Type B pancreatic cell (in vitro differentiated cells): ENCODE measurements around the gene TOGARAM1. TPM values are rescaled to one million over a fixed set of nuclear protein-coding genes. Genes with fewer than 3 reads are reported as not detected.

Experiments
- DNase-seq: peaks from one replicate; pipeline ENCODE4 v3.0.0; 2021; ENCODE audit warnings: mixed read lengths; ENCODE audit not compliant: unreplicated experiment; ENCODE audit errors: extremely low spot score
- H3K27ac Mint-ChIP-seq: 2 replicates; pipeline ENCODE4 v1.8.0; 2021; ENCODE audit warnings: mild to moderate bottlenecking, mixed read lengths
- H3K27me3 Mint-ChIP-seq: 2 replicates; pipeline ENCODE4 v1.8.0; 2021; ENCODE audit warnings: mixed read lengths
- H3K36me3 Mint-ChIP-seq: 2 replicates; pipeline ENCODE4 v1.8.0; 2021; ENCODE audit warnings: mixed read lengths
- H3K4me1 Mint-ChIP-seq: one replicate; pipeline ENCODE4 v1.8.0; 2021; ENCODE audit warnings: mixed read lengths; ENCODE audit not compliant: unreplicated experiment
- H3K4me3 Mint-ChIP-seq: 2 replicates; pipeline ENCODE4 v1.8.0; 2021; ENCODE audit warnings: mild to moderate bottlenecking, mixed read lengths
- H3K9me3 Mint-ChIP-seq: 2 replicates; pipeline ENCODE4 v1.8.0; 2021; ENCODE audit warnings: mixed read lengths
- CTCF ChIP-seq: fragments of 200-600 bp; sonication (generic); conservative IDR thresholded peaks from 2 replicates; pipeline ENCODE4 v1.5.0; 2021; ENCODE audit warnings: antibody characterized with exemption, mild to moderate bottlenecking
- total RNA-seq: library from RNA; stranded (reverse); gene quantifications from 2 replicates; pipeline ENCODE4 v1.2.1, GENCODE V29; 2021; ENCODE audit warnings: low replicate concordance

Gene TOGARAM1
- total RNA-seq, 1 donor from 2014 or later = 21.2 TPM

- no peak overlapping the region for H3K27ac Mint-ChIP-seq
These were observed 10.9 kb upstream of the TOGARAM1 start for GRCh38 chr14:44951051-44951450.

GRCh38 chr14:44952391-44953110, 9.4 kb upstream of the TOGARAM1 start:
- H3K27me3 Mint-ChIP-seq = no peaks in the 10 kb centered on the region
- no peak for TF ChIP-seq CTCF
- DNase-seq = no peak
- peaks cover 11% of the 10 kb centered on the region for H3K36me3 Mint-ChIP-seq
- no peak overlapping the region for H3K27ac Mint-ChIP-seq
- H3K9me3 Mint-ChIP-seq = no peaks in the 10 kb centered on the region
- no peaks in the 10 kb centered on the region for H3K4me1 Mint-ChIP-seq
- H3K4me3 Mint-ChIP-seq = no peak overlapping the region

More at GRCh38 chr14:44951051-44951450, 10.9 kb upstream of the TOGARAM1 start:
- no peaks in the 10 kb centered on the region for H3K9me3 Mint-ChIP-seq
- TF ChIP-seq CTCF = no peak
- H3K27me3 Mint-ChIP-seq = no peaks in the 10 kb centered on the region
- H3K4me3 Mint-ChIP-seq = no peak overlapping the region
- peaks cover 16% of the 10 kb centered on the region for H3K36me3 Mint-ChIP-seq
- DNase-seq = no peak
- H3K4me1 Mint-ChIP-seq = no peaks in the 10 kb centered on the region

- no peak overlapping the region for H3K4me3 Mint-ChIP-seq
- no peaks in the 10 kb centered on the region for H3K27me3 Mint-ChIP-seq
- DNase-seq = no peak
These were observed 7.2 kb upstream of the TOGARAM1 start for GRCh38 chr14:44954750-44955149.

GRCh38 chr14:44955528-44955927, 6.5 kb upstream of the TOGARAM1 start:
- Mint-ChIP-seq H3K4me3 (no peak overlapping the region), H3K27me3 (no peaks in the 10 kb centered on the region), H3K27ac (no peak overlapping the region), H3K9me3 (no peaks in the 10 kb centered on the region), H3K36me3 (peaks cover 5% of the 10 kb centered on the region), H3K4me1 (peaks cover 13% of the 10 kb centered on the region)
- DNase-seq = no peak
- TF ChIP-seq CTCF = no peak

More at GRCh38 chr14:44954750-44955149, 7.2 kb upstream of the TOGARAM1 start:
- Mint-ChIP-seq H3K36me3 (peaks cover 5% of the 10 kb centered on the region), H3K27ac (no peak overlapping the region), H3K9me3 (no peaks in the 10 kb centered on the region), H3K4me1 (peaks cover 6% of the 10 kb centered on the region)
- TF ChIP-seq CTCF = no peak

GRCh38 chr14:44956866-44957265, 5.1 kb upstream of the TOGARAM1 start:
- Mint-ChIP-seq H3K9me3 (no peaks in the 10 kb centered on the region), H3K4me1 (peaks cover 13% of the 10 kb centered on the region), H3K27me3 (no peaks in the 10 kb centered on the region), H3K36me3 (peaks cover 5% of the 10 kb centered on the region), H3K4me3 (no peak overlapping the region), H3K27ac (no peak overlapping the region)
- no peak for DNase-seq
- no peak for TF ChIP-seq CTCF
